Neural progenitor cell (in vitro differentiated cells): Measurements from ENCODE around the gene TMEM79. TPM values are rescaled to one million over a fixed set of nuclear protein-coding genes. Genes with fewer than 3 reads are reported as not detected.
A peak's percentile ranks its signal among the peaks of the same experiment; 100 is the strongest.

Experiments used
- DNase-seq: peaks from one replicate; pipeline ENCODE4 v3.0.0-alpha.2; 2016; ENCODE audit warnings: low spot score
- H2AFZ ChIP-seq: fragments of 200-600 bp; sonication (generic); replicated peaks from 2 replicates; pipeline ENCODE4 v1.6.1; 2016; ENCODE audit warnings: antibody characterized with exemption
- H3F3A ChIP-seq: fragments of 200-600 bp; sonication (generic); 2 replicates; pipeline ENCODE4 v1.6.1; 2016; ENCODE audit warnings: antibody characterized with exemption, low read depth
- H3K27ac ChIP-seq: fragments of 200-600 bp; sonication (generic); 2 replicates; pipeline ENCODE4 v1.5.1; 2016; ENCODE audit warnings: mild to moderate bottlenecking
- H3K27me3 ChIP-seq: fragments of 200-600 bp; sonication (generic); 2 replicates; pipeline ENCODE4 v1.6.1; 2016; ENCODE audit warnings: mild to moderate bottlenecking, moderate library complexity
- H3K36me3 ChIP-seq: fragments of 200-600 bp; sonication (generic); 2 replicates; pipeline ENCODE4 v1.5.1; 2016
- H3K4me1 ChIP-seq: fragments of 200-600 bp; sonication (generic); 2 replicates; pipeline ENCODE4 v1.6.1; 2016; ENCODE audit warnings: mixed run types
- H3K4me2 ChIP-seq: fragments of 200-600 bp; sonication (generic); 2 replicates; pipeline ENCODE4 v1.6.1; 2016
- H3K4me3 ChIP-seq: fragments of 200-600 bp; sonication (generic); 2 replicates; pipeline ENCODE4 v1.5.1; 2016
- H3K79me2 ChIP-seq: fragments of 200-600 bp; sonication (generic); 2 replicates; pipeline ENCODE4 v1.6.1; 2016; ENCODE audit warnings: low read depth
- H3K9ac ChIP-seq: fragments of 200-600 bp; sonication (generic); 2 replicates; pipeline ENCODE4 v1.6.1; 2016
- H3K9me3 ChIP-seq: fragments of 200-600 bp; sonication (generic); 2 replicates; pipeline ENCODE4 v1.5.1; 2016; ENCODE audit warnings: low read depth
- H4K20me1 ChIP-seq: fragments of 200-600 bp; sonication (generic); 2 replicates; pipeline ENCODE4 v1.6.1; 2016; ENCODE audit warnings: low read depth
- H3K27ac Mint-ChIP-seq: 3 replicates; pipeline ENCODE4 v1.8.0; 2021; ENCODE audit warnings: mixed read lengths
- H3K27me3 Mint-ChIP-seq: 2 replicates; pipeline ENCODE4 v1.8.0; 2022; ENCODE audit warnings: low read depth, mild to moderate bottlenecking, inconsistent platforms, moderate library complexity, mixed read lengths; ENCODE audit not compliant: insufficient read depth
- H3K36me3 Mint-ChIP-seq: 3 replicates; pipeline ENCODE4 v1.8.0; 2021; ENCODE audit warnings: mixed read lengths
- H3K4me1 Mint-ChIP-seq: 3 replicates; pipeline ENCODE4 v1.8.0; 2021; ENCODE audit warnings: mixed read lengths
- H3K4me3 Mint-ChIP-seq: 3 replicates; pipeline ENCODE4 v1.8.0; 2021; ENCODE audit warnings: mild to moderate bottlenecking, moderate library complexity, mixed read lengths
- H3K9me3 Mint-ChIP-seq: 3 replicates; pipeline ENCODE4 v1.8.0; 2020; ENCODE audit warnings: mixed read lengths
- EZH2 ChIP-seq: fragments of 200-600 bp; sonication (generic); IDR thresholded peaks from 2 replicates; pipeline ENCODE4 v1.6.1; 2017; ENCODE audit warnings: antibody characterized with exemption, mild to moderate bottlenecking, moderate library complexity
- EZH2phosphoT487 ChIP-seq: fragments of 200-600 bp; sonication (generic); IDR thresholded peaks from 2 replicates; pipeline ENCODE4 v1.6.1; 2017; ENCODE audit warnings: antibody characterized with exemption
- total RNA-seq: library from RNA; depleted of rRNA; stranded (reverse); fragments of >200 nt; gene quantifications from 2 replicates; pipeline ENCODE4 v1.2.3, GENCODE V29; 2015; ENCODE audit warnings: low replicate concordance
- TF ChIP-seq, protein P1 (sequence below): fragments of 200-600 bp; sonication (generic); IDR thresholded peaks from 2 replicates; pipeline ENCODE4 v1.5.1; 2017; ENCODE audit warnings: antibody characterized with exemption, mild to moderate bottlenecking

The TMEM79 gene, protein sequence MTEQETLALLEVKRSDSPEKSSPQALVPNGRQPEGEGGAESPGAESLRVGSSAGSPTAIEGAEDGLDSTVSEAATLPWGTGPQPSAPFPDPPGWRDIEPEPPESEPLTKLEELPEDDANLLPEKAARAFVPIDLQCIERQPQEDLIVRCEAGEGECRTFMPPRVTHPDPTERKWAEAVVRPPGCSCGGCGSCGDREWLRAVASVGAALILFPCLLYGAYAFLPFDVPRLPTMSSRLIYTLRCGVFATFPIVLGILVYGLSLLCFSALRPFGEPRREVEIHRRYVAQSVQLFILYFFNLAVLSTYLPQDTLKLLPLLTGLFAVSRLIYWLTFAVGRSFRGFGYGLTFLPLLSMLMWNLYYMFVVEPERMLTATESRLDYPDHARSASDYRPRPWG
- 1.7 and 3.2 TPM in 2 replicates for total RNA-seq

- Histone ChIP-seq H3K36me3 (peaks cover 6% of the 10 kb centered on the region), H3K4me2 (peak within 1 kb of the TSS; percentile 82), H3K9me3 (no peaks in the 10 kb centered on the region), H3K4me1 (peaks cover 14% of the 10 kb centered on the region), H2AFZ (peak within 1 kb of the TSS; percentile 49), H3K27me3 (no peaks in the 10 kb centered on the region), H3K79me2 (peaks cover 38% of the 10 kb centered on the region), H3K9ac (peak within 1 kb of the TSS; percentile 74), H3F3A (no peaks in the 10 kb centered on the region), H4K20me1 (peaks cover 28% of the 10 kb centered on the region), H3K27ac (peak within 1 kb of the TSS; percentile 5), H3K4me3 (peak within 1 kb of the TSS; percentile 86)
- Mint-ChIP-seq H3K36me3 (no peaks in the 10 kb centered on the region), H3K27me3 (peaks cover 2% of the 10 kb centered on the region), H3K4me3 (peak within 1 kb of the TSS; percentile 90), H3K9me3 (no peaks in the 10 kb centered on the region), H3K4me1 (peaks cover 23% of the 10 kb centered on the region), H3K27ac (peak within 1 kb of the TSS; percentile 84)
- TF ChIP-seq, protein P1, sequence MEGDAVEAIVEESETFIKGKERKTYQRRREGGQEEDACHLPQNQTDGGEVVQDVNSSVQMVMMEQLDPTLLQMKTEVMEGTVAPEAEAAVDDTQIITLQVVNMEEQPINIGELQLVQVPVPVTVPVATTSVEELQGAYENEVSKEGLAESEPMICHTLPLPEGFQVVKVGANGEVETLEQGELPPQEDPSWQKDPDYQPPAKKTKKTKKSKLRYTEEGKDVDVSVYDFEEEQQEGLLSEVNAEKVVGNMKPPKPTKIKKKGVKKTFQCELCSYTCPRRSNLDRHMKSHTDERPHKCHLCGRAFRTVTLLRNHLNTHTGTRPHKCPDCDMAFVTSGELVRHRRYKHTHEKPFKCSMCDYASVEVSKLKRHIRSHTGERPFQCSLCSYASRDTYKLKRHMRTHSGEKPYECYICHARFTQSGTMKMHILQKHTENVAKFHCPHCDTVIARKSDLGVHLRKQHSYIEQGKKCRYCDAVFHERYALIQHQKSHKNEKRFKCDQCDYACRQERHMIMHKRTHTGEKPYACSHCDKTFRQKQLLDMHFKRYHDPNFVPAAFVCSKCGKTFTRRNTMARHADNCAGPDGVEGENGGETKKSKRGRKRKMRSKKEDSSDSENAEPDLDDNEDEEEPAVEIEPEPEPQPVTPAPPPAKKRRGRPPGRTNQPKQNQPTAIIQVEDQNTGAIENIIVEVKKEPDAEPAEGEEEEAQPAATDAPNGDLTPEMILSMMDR = no peak
- TF ChIP-seq EZH2phosphoT487 (no peak), EZH2 (no peak)
- DNase-seq = no peak
Observed at GRCh38 chr1:156284112-156284511, at the start of gene TMEM79. TMEM79 (plus strand) TSS chr1:156284325; CDS start chr1:156285227, 902 bp downstream.

- H3K9me3 ChIP-seq = no peaks in the 10 kb centered on the region
- Mint-ChIP-seq H3K36me3 (peaks cover 23% of the 10 kb centered on the region), H3K4me1 (no peaks in the 10 kb centered on the region), H3K4me3 (no peak overlapping the region), H3K27me3 (peaks cover 2% of the 10 kb centered on the region), H3K27ac (no peak overlapping the region), H3K9me3 (no peaks in the 10 kb centered on the region)
- H3K4me3 ChIP-seq = no peak overlapping the region
- H3K27ac ChIP-seq = no peak overlapping the region
- H3K36me3 ChIP-seq = peaks cover 3% of the 10 kb centered on the region
- H3K9ac ChIP-seq = no peak overlapping the region
- no peak for DNase-seq
- H3K27me3 ChIP-seq = no peaks in the 10 kb centered on the region
- H3F3A ChIP-seq = no peaks in the 10 kb centered on the region
- H2AFZ ChIP-seq = no peak overlapping the region
- no peak overlapping the region for H3K4me2 ChIP-seq
- H3K4me1 ChIP-seq = no peaks in the 10 kb centered on the region
- TF ChIP-seq EZH2phosphoT487 (no peak), EZH2 (no peak)
- TF ChIP-seq, protein P1 = no peak
- H3K79me2 ChIP-seq = no peaks in the 10 kb centered on the region
- H4K20me1 ChIP-seq = peaks cover 4% of the 10 kb centered on the region
Observed at GRCh38 chr1:156236164-156236563, 48.0 kb upstream of the TMEM79 start.

DNA sequence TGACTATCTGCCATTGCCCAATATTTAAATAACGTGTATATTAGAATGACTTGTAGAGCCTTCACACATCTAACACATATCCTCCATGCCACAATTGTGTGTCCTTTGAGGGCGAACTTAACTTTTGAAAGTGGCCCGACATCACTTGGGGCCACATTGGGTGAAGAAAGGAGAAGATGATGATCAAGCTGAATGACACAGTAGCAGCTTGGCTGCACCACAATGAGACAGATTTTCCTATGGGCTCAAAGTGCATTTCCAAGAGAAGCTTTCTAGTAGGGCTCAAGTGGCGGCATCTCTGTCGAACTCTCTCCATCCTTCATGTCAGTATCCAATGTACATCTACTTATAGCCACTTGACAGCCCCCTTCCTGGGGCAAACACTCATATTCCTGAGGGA is 45.9 kb upstream of the TMEM79 start:
- no peak overlapping the region for H3K27ac ChIP-seq
- no peak overlapping the region for H3K27ac Mint-ChIP-seq
- H3K9ac ChIP-seq = no peak overlapping the region
- H3K9me3 Mint-ChIP-seq = no peaks in the 10 kb centered on the region
- peaks cover 3% of the 10 kb centered on the region for H3K36me3 ChIP-seq
- TF ChIP-seq EZH2 (no peak), EZH2phosphoT487 (no peak)
- TF ChIP-seq, protein P1 = no peak
- DNase-seq = no peak
- H3K27me3 Mint-ChIP-seq = peaks cover 2% of the 10 kb centered on the region
- H3K4me2 ChIP-seq = no peak overlapping the region
- H3K4me3 Mint-ChIP-seq = no peak overlapping the region
- no peaks in the 10 kb centered on the region for H3K27me3 ChIP-seq
- no peaks in the 10 kb centered on the region for H3F3A ChIP-seq
- H3K4me1 Mint-ChIP-seq = no peaks in the 10 kb centered on the region
- H3K36me3 Mint-ChIP-seq = peaks cover 23% of the 10 kb centered on the region
- H2AFZ ChIP-seq = no peak overlapping the region
- H3K4me3 ChIP-seq = no peak overlapping the region
- no peaks in the 10 kb centered on the region for H3K79me2 ChIP-seq
- peaks cover 4% of the 10 kb centered on the region for H4K20me1 ChIP-seq
- H3K9me3 ChIP-seq = no peaks in the 10 kb centered on the region
- no peaks in the 10 kb centered on the region for H3K4me1 ChIP-seq
